HEK293 (cell line): Measurements from ENCODE around the gene GATA1.

Source experiments
- YY1 ChIP-seq: fragments of 450-650 bp; formaldehyde crosslinking; IDR thresholded peaks from 2 replicates; pipeline ENCODE4 v1.5.1; 2018; ENCODE audit warnings: missing biosample characterization, missing genetic modification characterization
- ZNF274 ChIP-seq, 2 experiments: fragments of 200-500 bp in 1 of 2; fragments of 450-650 bp in 1 of 2; sonication (Bioruptor generic) in 1 of 2; formaldehyde crosslinking in 1 of 2; IDR thresholded peaks; 2 replicates each; pipeline versions ENCODE4 v1.5.1 to v1.6.1; 2014 to 2016; ENCODE audit warnings: borderline replicate concordance in 1 of 2, inconsistent platforms in 1 of 2, low read length in 1 of 2, missing biosample characterization in 1 of 2, missing genetic modification characterization in 1 of 2
- TF ChIP-seq, protein P1 (sequence below): fragments of 450-650 bp; formaldehyde crosslinking; IDR thresholded peaks from 2 replicates; pipeline ENCODE4 v1.5.1; 2016; ENCODE audit warnings: missing biosample characterization, missing genetic modification characterization
- TF ChIP-seq, protein P2 (sequence below): fragments of 450-650 bp; formaldehyde crosslinking; IDR thresholded peaks from 2 replicates; pipeline ENCODE4 v1.5.1; 2016; ENCODE audit warnings: missing biosample characterization, missing genetic modification characterization

DNA sequence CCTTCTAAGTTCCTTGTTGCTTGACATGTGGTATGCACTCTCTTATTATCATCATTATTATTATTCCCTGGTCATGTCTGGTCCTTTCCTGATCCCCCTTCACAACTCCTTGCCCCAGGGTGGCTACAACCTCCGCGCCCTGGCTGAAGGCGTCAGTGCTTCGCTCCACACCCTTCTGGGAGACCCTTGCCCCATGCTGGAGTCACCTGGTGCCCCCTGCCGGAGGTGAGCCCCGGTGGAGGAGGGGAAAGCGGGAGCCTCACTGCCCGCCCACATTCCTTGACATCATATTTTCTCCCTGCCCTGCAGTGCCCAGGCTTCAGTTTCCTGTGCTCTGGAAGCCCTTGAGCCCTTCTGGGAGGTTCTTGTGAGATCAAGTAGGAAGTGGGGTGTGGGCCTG is 28.9 kb downstream of the GATA1 start:
- TF ChIP-seq ZNF274 (IDR thresholded peaks at IDR 0.05; ENCODE audit: low read length) (no peak), ZNF274 (tag by site-specific recombination; IDR thresholded peaks at IDR 0.05; ENCODE audit: borderline replicate concordance) (no peak), YY1 (tag by site-specific recombination) (no peak)
- TF ChIP-seq, protein P1, sequence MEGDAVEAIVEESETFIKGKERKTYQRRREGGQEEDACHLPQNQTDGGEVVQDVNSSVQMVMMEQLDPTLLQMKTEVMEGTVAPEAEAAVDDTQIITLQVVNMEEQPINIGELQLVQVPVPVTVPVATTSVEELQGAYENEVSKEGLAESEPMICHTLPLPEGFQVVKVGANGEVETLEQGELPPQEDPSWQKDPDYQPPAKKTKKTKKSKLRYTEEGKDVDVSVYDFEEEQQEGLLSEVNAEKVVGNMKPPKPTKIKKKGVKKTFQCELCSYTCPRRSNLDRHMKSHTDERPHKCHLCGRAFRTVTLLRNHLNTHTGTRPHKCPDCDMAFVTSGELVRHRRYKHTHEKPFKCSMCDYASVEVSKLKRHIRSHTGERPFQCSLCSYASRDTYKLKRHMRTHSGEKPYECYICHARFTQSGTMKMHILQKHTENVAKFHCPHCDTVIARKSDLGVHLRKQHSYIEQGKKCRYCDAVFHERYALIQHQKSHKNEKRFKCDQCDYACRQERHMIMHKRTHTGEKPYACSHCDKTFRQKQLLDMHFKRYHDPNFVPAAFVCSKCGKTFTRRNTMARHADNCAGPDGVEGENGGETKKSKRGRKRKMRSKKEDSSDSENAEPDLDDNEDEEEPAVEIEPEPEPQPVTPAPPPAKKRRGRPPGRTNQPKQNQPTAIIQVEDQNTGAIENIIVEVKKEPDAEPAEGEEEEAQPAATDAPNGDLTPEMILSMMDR (tag by site-specific recombination), result no peak
- TF ChIP-seq, protein P2, sequence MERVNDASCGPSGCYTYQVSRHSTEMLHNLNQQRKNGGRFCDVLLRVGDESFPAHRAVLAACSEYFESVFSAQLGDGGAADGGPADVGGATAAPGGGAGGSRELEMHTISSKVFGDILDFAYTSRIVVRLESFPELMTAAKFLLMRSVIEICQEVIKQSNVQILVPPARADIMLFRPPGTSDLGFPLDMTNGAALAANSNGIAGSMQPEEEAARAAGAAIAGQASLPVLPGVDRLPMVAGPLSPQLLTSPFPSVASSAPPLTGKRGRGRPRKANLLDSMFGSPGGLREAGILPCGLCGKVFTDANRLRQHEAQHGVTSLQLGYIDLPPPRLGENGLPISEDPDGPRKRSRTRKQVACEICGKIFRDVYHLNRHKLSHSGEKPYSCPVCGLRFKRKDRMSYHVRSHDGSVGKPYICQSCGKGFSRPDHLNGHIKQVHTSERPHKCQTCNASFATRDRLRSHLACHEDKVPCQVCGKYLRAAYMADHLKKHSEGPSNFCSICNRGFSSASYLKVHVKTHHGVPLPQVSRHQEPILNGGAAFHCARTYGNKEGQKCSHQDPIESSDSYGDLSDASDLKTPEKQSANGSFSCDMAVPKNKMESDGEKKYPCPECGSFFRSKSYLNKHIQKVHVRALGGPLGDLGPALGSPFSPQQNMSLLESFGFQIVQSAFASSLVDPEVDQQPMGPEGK (tag by site-specific recombination), result no peak
